ENCODE results near the gene ZNF691.
"Not testable (repeated sequence)": the region's sequence is repeated elsewhere in the genome, so short reads cannot be mapped to it uniquely, and the experiment has no call there.

ZNF691 gene

DNA sequence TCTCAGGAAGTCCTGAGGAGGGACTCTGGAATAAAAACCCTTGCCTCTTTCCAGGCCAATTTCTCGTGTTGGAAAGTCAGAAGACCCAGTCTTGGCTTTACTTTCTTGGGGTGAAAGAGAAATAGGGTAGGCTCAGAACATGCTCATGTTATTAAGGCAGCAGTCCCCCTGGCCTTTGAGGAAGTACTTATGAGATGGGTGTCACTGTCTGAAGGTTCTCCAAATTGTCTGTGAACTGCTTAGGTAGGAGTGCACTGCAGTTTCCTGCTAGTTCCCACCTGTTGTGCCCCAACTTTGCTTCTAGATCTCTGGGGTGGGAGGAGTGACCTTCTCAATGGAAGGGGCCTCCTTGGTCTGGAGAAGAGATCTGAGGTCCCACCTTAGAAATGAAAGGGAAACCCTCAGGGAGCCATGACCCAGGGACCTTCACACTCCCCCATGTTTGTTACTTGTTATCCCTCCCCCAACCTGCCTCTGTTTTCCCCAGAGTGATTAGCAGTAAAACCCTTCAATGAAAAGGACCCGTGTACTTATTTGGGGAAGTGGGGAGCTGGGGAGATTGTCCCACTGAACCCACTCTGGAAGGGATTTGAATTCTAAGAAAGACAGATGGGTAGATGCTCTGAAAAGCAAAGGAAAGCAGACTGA, 5.7 kb downstream of the ZNF691 start:
- H3K4me3 ChIP-seq (ENCODE audit: low read length), result no peak overlapping the region
- DNase-seq (ENCODE audit: low read depth, low spot score), result no peak

DNA sequence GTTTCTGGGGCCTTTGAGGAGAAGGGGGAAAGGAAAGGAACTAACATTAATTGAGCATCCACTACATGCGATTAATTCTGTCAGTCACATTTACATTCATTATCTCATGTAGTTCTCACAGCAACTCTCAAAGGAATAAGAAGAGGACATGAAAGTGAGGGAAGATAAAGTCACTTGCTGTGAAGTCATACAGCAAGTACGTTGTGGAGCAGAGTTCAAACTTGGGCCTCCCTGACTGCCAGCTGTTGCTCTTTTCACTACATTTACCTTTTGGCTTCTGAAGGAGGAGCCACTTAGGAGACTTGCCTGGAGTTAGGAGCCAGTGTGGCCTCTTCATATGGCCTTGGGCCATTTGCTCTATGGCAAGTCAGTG, 6.2 kb downstream of the ZNF691 start:
- no peak for DNase-seq (ENCODE audit: low read depth, low spot score)
- H3K4me3 ChIP-seq (ENCODE audit: low read length), result no peak overlapping the region

DNA sequence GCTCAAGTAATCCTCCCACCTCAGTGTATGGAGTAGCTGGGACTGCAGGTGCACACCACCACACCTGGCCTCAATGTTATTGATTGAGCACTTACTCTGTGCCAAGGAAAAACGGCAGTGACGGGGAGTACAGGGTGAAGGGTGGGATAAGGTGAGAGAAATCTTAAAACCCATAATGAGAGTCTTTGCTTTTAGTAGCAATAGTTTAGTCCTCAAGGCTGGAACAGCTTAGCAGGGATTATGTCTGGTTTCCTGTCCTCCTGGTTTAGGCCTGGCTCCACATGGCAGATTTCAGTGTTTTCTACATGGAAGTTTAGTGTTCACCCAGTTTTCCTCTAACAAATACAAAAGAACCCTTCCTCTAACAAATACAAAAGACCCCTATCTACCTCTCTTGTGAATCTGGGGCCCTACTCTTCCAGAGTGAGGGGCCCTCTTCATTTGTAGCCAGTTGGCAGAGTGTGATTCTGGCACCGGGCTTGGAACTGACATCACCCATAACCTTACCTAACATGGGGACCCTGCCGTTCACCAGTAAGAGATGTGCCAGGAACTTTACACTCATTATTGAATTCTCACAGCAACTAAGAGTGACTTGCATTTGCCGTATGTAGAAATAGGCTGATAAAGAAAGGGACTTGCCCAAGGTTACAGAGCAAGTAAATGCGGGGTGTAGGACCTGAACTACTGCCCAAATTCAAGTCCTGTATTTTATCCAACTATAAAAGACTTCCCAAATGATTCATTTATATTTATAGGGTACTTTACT, 6.9 kb downstream of the ZNF691 start:
- H3K4me3 ChIP-seq (ENCODE audit: low read length), result no peak overlapping the region
- DNase-seq (ENCODE audit: low read depth, low spot score), result no peak

DNA sequence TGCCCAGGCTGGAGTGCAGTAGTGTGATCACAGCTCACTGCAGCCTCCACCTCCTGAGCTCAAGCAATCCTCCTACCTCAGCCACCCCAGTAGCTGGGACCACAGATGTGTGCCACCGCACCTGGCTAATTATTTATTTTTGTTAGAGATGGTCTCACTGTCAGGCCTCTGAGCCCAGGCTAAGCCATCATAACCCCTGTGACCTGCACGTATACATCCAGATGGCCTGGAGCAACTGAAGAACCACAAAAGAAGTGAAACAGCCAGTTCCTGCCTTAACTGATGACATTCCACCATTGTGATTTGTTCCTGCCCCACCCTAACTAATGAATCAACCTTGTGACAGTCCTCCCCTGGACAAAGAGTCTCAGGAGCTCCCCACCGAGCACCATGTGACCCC, 10.1 kb downstream of the ZNF691 start:
- H3K4me3 ChIP-seq (ENCODE audit: low read length); DNase-seq (ENCODE audit: low read depth, low spot score): not testable (repeated sequence)

DNA sequence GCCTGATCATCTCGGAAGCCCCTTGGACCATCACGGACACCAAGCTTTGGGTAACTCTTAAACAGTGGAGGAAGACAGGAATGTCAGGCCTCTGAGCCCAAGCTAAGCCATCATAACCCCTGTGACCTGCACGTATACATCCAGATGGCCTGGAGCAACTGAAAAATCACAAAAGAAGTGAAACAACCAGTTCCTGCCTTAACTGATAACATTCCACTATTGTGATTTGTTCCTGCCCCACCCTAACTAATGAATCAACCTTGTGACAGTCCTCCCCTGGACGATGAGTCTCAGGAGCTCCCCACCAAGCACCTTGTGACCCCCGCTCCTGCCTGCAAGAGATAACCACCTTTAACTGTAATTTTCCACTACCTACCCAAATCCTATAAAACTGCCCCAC, 13.0 kb downstream of the ZNF691 start:
- H3K4me3 ChIP-seq (ENCODE audit: low read length); DNase-seq (ENCODE audit: low read depth, low spot score): not testable (repeated sequence)

DNA sequence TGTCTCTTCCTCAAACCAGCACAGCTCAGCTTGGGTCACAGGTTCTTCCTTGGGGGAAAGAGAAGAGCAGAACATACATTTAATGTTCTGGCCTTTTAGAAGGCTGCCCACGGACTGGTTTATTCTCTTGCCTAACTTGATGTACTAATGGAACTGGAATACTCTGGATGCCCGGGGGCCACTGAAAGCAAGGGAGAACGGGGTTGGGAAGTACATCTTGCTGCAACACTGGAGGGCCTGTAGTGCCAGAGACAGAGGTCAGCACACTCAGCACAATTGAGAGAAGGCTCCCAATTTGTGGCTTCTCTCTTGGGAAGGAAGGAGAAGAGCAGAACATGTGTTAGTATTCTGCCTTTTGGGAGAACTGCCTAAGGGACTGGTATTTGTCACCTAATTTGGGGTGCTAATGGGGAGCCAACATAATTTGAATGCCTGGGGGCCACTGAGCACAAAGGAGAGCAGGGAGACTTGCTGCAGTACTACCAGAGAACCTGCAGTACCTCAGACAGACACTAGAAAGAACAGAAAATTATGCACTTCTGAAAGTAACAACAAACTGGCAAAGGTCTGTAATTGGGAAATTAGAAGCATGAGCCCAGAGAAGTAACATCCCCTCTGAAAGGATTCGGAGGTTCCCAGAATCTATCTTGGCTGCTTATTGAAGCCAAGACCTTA, 14.1 kb downstream of the ZNF691 start:
- H3K4me3 ChIP-seq (ENCODE audit: low read length), result no peak overlapping the region
- DNase-seq (ENCODE audit: low read depth, low spot score), result no peak

DNA sequence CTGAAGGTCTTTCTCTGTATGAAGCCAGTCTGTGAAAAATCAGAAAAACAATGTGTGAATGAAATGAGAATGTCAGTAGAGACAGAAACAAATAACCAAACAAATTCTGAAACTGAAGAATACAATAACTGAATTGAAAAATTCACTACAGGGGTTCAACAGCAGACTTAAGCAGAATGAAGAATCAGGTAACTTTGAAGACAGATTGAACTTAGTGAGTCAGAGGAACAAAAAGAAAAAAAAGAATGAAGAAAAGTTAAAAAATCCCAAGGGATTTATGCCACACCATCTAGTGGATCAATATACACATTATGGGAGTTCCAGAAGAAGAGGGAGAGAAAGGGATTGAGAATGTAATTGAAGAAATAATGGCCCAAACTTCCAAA, 14.6 kb downstream of the ZNF691 start:
- no peak for DNase-seq (ENCODE audit: low read depth, low spot score)

DNA sequence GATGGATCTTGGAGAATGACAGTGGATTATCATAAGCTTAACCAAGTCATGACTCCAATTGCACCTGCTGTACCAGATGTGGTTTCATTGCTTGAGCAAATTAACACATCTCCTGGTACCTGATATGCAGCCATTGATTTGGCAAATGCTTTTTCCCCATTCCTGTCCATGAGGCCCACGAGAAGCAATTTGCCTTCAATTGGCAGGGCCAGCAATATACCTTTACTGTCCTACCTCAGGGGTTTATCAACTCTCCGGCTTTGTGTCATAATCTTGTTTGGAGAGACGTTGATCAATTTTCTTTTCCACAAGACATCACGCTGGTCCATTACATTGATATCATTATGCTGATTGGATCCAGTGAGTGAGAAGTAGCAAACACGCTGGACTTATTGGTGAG, 20.1 kb downstream of the ZNF691 start:
- DNase-seq (ENCODE audit: low read depth, low spot score), result no peak
- no peak overlapping the region for H3K4me3 ChIP-seq (ENCODE audit: low read length)

More for the DNA sequence above, 14.6 kb downstream of the ZNF691 start:
- H3K4me3 ChIP-seq (ENCODE audit: low read length), result no peak overlapping the region

DNA sequence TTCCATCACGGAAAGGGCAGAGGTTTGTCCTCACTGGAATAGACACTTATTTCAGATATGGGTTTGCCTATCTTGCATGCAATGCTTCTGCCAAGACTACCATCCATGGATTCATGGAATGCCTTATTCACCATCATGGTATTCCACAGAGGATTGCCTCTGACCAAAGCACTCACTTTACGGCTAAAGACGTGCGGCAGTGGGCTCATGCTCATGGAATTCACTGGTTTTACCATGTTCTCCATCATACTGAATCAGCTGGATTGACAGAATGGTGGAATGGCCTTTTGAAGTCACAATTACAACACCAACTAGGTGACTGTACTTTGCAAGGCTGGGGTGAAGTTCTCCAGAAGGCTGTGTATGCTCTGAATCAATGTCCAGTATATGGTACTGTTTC, 22.1 kb downstream of the ZNF691 start:
- H3K4me3 ChIP-seq (ENCODE audit: low read length); DNase-seq (ENCODE audit: low read depth, low spot score): not testable (repeated sequence)

DNA sequence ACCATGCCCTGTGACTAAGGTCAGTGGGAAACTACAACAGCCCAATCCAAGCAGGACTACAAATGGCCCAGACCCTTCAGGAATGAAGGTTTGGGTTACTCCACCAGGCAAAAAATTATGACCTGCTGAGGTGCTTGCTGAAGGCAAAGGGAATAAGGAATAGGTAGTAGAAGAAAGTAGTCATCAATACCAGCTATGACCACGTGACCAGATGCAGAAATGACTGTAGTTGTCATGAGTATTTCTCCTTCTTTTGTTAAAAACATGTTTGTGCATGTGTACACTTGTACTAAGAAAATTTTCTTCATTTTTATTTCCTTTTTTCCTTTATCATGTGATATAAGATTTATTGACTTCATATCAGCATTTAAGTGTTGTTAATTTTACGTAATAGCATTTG, 22.8 kb downstream of the ZNF691 start:
- DNase-seq (ENCODE audit: low read depth, low spot score); H3K4me3 ChIP-seq (ENCODE audit: low read length): not testable (repeated sequence)

DNA sequence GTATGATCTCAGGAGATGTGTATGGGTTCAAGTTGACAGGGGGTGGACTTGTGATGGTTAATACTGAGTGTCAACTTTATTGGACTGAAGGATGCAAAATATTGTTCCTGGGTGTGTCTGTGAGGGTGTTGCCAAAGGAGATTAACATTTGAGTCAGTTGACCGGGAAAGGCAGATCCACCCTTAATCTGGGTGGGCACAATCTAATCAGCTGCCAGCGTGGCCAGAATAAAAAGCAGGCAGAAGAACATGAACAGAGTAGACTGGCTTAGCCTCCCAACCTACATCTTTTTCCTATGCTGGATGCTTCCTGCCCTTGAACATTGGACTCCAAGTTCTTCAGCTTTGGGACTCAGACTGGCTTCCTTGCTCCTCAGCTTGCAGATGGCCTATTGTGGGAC, 23.3 kb downstream of the ZNF691 start:
- H3K4me3 ChIP-seq (ENCODE audit: low read length); DNase-seq (ENCODE audit: low read depth, low spot score): not testable (repeated sequence)

DNA sequence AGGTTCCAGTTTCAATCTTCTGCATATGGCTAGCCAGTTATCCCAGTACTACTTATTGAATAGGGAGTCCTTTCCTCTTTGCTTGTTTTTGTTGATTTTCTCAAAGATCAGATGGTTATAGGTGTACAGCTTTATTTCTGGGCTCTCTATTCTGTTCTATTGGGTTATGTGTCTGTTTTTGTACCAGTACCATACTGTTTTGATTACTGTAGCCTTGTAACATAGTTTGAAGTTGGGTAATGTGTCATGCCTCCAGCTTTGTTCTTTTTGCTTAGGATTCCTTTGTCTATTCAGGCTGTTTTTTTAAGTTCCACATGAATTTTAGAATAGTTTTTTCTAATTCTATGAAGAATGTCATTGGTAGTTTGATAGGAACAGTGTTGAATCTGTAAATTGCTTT, 26.7 kb downstream of the ZNF691 start:
- not testable (repeated sequence) for H3K4me3 ChIP-seq (ENCODE audit: low read length); DNase-seq (ENCODE audit: low read depth, low spot score)

DNA sequence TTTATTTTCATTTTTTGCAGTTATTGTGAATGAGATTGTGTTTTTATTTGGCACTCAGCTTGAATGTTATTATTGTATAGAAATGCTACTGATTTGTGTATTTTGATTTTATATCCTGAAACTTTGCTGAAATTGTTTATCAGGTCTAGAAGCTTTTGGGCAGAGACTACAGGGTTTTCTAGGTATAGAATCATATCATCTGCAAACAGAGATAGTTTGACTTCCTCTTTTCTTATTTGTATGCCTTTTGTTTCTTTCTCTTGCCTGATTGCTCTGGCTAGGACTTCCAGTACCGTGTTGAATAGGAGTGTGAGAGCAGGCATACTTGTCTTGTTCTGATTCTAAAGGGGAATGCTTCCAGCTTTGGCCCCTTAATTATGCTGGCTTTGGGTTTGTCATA, 27.3 kb downstream of the ZNF691 start:
- no peak for DNase-seq (ENCODE audit: low read depth, low spot score)
- no peak overlapping the region for H3K4me3 ChIP-seq (ENCODE audit: low read length)

DNA sequence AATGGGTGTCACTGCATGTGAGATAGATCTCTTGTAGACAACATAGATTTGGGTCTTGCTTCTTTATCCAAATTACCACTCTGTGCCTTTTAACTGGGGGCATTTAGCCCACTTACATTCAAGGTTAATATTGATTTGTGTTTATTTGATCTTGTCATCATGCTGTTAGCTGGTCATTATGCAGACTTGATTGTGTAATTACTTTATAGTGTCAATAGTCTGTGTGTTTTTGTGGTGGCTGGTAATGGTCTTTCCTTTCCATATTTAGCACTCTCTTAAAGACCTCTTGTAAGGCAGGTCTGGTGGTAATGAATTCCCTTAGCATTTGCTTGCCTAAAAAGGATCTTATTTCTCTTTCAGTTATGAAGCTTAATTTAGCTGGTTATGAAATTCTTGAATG, 29.6 kb downstream of the ZNF691 start:
- DNase-seq (ENCODE audit: low read depth, low spot score), result no peak
- H3K4me3 ChIP-seq (ENCODE audit: low read length), result no peak overlapping the region

DNA sequence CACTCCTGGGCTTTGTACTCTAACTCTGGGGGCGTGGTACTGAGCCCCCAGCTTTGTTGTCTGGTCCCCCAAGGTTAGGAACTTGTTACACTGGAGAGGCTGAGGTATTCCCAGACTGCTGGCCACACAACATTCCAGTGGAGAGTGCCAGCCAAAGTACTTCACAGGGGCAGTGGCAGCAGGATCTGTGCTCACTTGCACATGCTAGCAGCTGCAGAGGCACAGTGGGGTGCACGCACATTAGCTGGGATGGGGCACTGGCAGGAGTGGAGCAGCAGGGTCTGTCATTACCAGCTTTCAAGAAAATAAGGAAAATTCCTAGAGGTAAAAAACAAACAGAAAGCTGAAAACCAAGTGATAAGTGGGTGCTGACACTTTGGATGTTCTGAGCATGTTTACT, 31.0 kb downstream of the ZNF691 start:
- DNase-seq (ENCODE audit: low read depth, low spot score), result no peak
- H3K4me3 ChIP-seq (ENCODE audit: low read length), result no peak overlapping the region

DNA sequence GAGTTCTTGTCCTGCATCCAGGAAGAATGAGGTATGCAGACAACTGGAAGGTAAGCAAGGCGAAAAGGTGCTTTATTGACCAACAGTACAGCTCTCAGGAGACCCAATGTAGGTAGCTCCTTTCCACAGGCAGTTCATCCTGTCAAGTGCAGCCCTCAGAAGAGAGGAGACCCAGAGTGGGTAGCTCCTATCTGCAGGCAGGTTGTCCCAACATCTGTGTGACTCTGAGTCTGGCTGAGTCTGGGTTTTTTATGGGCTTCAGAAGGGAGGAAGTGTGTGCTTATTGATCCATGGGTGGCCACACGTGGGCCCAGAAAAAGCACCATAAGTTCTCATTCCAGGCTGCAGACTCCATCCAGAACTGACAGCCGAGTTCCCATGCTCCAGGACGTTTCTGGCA, 34.0 kb downstream of the ZNF691 start:
- H3K4me3 ChIP-seq (ENCODE audit: low read length), result no peak overlapping the region
- DNase-seq (ENCODE audit: low read depth, low spot score), result no peak

DNA sequence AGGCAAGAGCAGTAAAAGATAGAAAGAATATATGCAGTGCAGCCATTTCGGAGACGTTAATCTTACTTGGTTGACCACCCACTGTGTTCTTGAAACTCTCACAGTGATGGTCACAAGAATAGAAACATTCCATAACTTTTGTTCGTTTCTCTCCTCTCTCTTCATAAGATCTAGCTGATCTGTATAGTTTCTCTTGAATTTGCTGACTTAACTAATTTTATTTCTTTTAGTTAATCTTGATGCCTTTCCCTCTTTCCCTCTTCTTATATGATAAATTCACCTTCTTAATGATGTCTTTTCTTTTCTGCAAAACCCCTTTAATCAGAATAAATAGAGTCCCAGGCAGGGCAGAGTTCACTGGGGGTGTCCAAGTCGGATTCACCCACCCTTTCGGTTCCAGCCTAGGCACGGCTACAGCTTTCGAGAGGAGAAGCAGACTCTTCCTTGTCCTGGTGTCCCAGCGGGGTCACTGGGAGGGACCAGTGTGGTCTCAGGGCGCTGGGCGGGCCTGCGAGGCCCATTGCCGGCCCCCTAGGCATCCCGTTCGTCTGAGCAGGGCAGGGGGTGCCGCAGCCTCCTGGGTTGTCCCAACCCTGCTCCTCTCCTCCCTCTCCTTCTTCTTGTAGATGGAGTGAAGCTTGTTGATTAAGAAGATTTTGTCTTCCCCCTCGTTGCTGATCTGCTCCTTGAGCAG, 39.8 kb downstream of the ZNF691 start:
- no peak overlapping the region for H3K4me3 ChIP-seq (ENCODE audit: low read length)
- DNase-seq (ENCODE audit: low read depth, low spot score), result no peak

DNA sequence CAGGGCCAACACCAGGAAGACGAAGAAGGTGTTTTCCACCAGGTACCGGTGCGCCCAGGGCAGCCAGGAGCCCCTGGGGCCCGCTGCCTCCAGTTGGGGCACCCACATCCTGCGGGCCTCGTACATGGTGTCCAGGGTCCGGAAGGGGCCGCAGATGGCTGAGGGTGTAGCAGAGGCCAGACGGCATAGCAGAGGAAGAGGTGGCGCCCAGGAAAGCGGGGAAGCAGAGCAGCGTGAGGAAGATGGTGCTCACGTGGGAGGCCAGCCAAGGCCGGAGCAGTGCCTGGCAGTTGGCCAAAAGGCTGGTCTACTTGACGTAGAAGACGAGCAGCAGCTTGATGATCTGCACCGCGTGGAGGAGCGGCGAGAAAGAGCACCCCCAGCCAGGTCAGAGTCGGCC, 40.4 kb downstream of the ZNF691 start:
- DNase-seq (ENCODE audit: low read depth, low spot score), result no peak
- no peak overlapping the region for H3K4me3 ChIP-seq (ENCODE audit: low read length)

DNA sequence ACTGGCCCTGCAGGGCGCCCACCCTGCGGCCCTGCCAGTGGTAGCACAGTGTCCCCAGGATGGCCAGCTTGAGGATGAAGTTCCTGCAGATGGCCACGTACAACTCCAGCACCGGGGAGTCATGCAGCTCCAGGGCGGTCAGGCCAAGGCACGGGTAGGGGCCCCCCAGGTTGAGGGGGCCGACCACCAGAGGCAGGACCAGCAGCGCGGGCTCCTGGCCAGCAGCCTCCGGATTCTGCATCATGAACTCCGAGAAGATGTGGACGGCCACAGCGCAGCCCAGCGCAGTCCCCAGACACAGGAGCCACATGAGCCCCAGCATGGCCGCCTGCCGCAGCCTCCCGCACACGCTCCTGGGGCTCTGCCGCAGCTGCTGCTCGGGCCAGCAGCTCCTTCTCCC, 41.0 kb downstream of the ZNF691 start:
- DNase-seq (ENCODE audit: low read depth, low spot score), result no peak

More for the DNA sequence above, 41.0 kb downstream of the ZNF691 start:
- no peak overlapping the region for H3K4me3 ChIP-seq (ENCODE audit: low read length)

All from Jurkat, Clone E6-1 (cell line).